HG03066 (cell line): ENCODE results near the gene CASKIN1.
"Not testable (repeated sequence)": the region's sequence is repeated elsewhere in the genome, so short reads cannot be mapped to it uniquely, and the experiment has no call there.

Source experiments
- ATAC-seq: cut with Tn5 transposase; IDR thresholded peaks from one replicate; pipeline ENCODE4 v1.9.1; 2021; ENCODE audit warnings: low read depth; ENCODE audit not compliant: unreplicated experiment

Gene CASKIN1

GRCh38 chr16:2147378-2147777 is 49.0 kb downstream of the CASKIN1 start:
- no peak for ATAC-seq

DNA sequence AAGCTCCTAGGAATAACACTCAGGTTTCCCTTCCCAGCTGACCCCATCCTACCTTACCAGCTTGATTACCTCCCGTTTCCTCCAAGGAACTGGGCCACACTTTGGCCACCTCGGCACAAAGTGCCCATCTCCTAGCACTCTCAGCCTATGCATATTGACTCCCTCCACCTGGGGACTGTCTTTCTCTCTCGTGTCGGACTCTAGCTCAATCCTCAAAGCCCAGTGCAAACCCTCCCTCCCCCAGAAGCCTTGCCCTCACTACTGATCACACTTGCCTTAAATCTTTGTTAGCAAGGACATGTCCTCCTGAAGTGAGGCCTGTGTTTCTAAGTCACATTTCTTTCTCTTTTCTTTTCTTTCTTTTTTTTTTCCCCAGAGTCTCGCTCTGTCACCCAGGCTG is 50.6 kb downstream of the CASKIN1 start:
- ATAC-seq: no peak

DNA sequence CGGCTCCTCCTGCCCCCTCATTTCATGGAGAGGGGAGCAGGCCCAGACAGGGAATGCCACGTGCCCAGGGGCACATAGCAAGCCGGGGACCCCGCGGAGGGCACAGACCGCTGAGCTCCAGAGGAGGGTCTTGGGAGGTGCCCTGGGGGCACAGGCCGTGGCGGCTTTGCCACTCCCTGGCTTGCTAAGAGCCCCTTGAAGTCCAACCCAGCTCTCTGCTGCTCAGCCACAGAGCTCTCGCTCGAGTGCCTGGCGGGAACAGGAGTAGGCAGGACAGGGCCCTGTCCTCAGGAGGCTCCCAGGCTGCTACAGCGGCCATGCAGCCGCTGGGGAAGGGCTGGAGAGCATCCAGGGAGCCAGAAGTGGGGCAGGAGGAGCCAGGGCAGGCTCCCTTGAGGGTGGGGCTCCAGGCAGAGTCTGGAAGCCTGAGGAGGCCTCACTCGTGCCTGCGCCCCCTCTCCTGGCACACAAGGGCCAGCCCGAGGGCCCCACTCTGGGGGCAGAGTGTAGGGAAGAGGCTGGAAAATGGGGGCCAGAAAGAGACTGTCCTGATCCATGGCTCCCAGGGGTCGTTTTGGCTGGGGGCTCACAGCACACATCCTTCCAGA is 52.4 kb downstream of the CASKIN1 start:
- ATAC-seq: no peak

- ATAC-seq: no peak
These were observed 53.2 kb downstream of the CASKIN1 start for GRCh38 chr16:2142942-2143877.

DNA sequence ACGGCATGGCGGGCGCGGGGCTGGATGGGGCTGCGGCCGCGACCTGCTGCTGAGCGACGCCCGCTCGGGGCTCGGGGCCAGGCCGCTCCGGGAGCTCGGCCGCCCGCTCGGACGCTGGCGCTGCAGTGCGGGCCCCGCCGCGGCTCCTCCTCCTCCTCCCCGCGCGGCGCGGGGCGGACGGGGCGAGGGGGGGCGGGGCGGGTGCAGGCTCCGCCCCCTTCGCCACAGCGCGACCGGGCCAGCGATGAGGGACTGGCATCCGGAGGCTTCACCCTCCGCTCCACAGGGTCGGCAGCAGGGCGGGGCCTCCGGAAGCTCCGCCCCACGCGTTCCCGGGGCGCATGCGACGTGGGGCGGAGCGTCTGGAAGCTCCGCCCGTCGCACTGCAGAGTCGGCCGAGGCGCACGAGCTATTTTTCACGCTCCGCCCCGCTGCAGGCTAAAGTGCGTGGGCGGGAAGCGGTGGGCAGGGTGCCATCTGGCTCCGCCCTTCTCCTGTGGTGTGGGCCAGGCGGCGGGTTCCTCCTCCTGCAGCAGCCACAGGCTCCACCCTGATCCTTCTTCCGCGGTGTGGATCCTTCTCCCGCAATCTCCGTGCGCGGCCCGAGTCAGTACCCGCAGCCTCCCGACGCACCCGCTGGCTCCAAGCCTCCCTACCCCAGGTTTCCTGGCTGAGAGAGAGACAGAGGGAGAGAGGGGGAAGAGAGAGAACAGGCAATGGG is 60.5 kb downstream of the CASKIN1 start, which contains the start of gene PKD1:
Gene PKD1 (minus strand): TSS at position 129 of the 721 bp plus-strand sequence. CDS start 209 bp downstream, outside the sequence.
- ATAC-seq: not testable (repeated sequence)

- ATAC-seq: not testable (repeated sequence)
These were observed 61.3 kb downstream of the CASKIN1 start for GRCh38 chr16:2135071-2135470.

GRCh38 chr16:2133797-2134196 is 62.6 kb downstream of the CASKIN1 start:
- not testable (repeated sequence) for ATAC-seq

- not testable (repeated sequence) for ATAC-seq
These were observed 66.4 kb downstream of the CASKIN1 start for GRCh38 chr16:2129890-2130447.

DNA sequence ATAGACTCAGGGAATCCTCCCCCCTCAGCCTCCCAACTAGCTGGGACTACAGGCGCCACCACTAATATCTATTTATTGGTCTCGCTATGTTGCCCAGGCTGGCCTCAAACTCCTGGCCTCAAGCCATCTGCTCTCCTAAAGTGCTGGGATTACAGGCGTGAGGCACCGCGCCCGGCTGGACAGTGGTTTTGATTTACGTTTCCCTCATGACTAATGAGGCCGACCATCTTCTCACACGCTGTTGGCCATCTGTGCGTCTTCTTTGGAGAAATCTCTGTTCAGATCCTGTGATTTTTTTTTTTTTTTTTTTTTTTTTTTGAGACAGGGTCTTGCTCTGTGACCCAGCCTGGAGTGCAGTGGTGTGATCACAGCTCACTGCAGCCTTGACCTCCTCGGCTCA is 67.2 kb downstream of the CASKIN1 start:
- not testable (repeated sequence) for ATAC-seq

DNA sequence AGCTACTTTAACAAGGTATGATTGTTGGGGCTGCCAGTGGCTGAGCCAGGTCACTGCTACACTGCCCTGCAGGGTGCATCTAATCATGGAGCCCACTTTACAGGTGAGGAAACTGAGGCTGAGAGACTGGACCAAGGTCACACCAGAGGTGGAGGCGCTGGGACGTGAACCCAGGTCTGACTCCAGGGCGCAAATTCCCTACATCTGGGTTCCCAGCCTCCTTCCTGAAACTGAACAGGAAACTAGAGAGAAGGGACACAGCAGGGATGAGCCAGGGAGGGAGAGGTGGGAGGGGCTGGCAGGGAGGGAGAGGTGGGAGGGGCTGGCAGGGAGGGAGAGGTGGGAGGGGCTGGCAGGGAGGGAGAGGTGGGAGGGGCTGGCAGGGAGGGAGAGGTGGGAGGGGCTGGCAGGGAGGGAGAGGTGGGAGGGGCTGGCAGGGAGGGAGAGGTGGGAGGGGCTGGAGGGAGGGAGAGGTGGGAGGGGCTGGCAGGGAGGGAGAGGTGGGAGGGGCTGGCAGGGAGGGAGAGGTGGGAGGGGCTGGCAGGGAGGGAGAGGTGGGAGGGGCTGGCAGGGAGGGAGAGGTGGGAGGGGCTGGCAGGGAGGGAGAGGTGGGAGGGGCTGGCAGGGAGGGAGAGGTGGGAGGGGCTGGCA is 68.7 kb downstream of the CASKIN1 start:
- not testable (repeated sequence) for ATAC-seq
